ENCODE results near the gene SOX30. TPM values are rescaled to one million over a fixed set of nuclear protein-coding genes. Genes with fewer than 3 reads are reported as not detected.

The SOX30 gene
- total RNA-seq, 4 donors from 2014 or later, result 0.16 to 0.19 TPM; not detected in 2

GRCh38 chr5:157584628-157585027 lies 67.6 kb downstream of the SOX30 start:
- Histone ChIP-seq H3K27ac (no peak overlapping the region), H3K4me3 (no peak overlapping the region), H3K27me3 (no peaks in the 10 kb centered on the region), H3K4me1 (no peaks in the 10 kb centered on the region), H3K9me3 (no peaks in the 10 kb centered on the region), H3K36me3 (no peaks in the 10 kb centered on the region)
- no peak for ATAC-seq
- TF ChIP-seq POLR2A (IDR thresholded peaks at IDR 0.05), result no peak
- TF ChIP-seq POLR2AphosphoS5 (IDR thresholded peaks at IDR 0.05), result no peak
- TF ChIP-seq CTCF (IDR thresholded peaks at IDR 0.05), result no peak
- TF ChIP-seq EP300 (IDR thresholded peaks at IDR 0.05), result no peak
- 88 to 91% methylated on average over 1 of the region's 1 CpG for WGBS, 2 donors (ENCODE audit: low coverage in 1 of 2)

- H3K27me3 ChIP-seq, result no peaks in the 10 kb centered on the region
- H3K9me3 ChIP-seq, result no peaks in the 10 kb centered on the region
- H3K27ac ChIP-seq, result no peak overlapping the region
- TF ChIP-seq EP300 (IDR thresholded peaks at IDR 0.05) (no peak), CTCF (IDR thresholded peaks at IDR 0.05) (no peak), POLR2AphosphoS5 (IDR thresholded peaks at IDR 0.05) (no peak), POLR2A (IDR thresholded peaks at IDR 0.05) (no peak)
- WGBS, 2 donors (ENCODE audit: low coverage in 1 of 2), result 73 to 77% methylated on average over 10 of the region's 10 CpGs
- no peak overlapping the region for H3K4me3 ChIP-seq
- no peaks in the 10 kb centered on the region for H3K36me3 ChIP-seq
- no peaks in the 10 kb centered on the region for H3K4me1 ChIP-seq
- ATAC-seq, result no peak
Measured at GRCh38 chr5:157582731-157583620, 69.3 kb downstream of the SOX30 start.

- Histone ChIP-seq H3K27ac (no peak overlapping the region), H3K4me1 (no peaks in the 10 kb centered on the region), H3K9me3 (no peaks in the 10 kb centered on the region), H3K27me3 (no peaks in the 10 kb centered on the region), H3K4me3 (no peak overlapping the region), H3K36me3 (no peaks in the 10 kb centered on the region)
- WGBS, 2 donors (ENCODE audit: low coverage in 1 of 2), result 80 to 100% methylated on average over 1 to 5 of the region's 5 CpGs
- no peak for ATAC-seq
- TF ChIP-seq POLR2AphosphoS5 (IDR thresholded peaks at IDR 0.05), result no peak
- no peak for TF ChIP-seq CTCF (IDR thresholded peaks at IDR 0.05)
- no peak for TF ChIP-seq POLR2A (IDR thresholded peaks at IDR 0.05)
- no peak for TF ChIP-seq EP300 (IDR thresholded peaks at IDR 0.05)
Measured at GRCh38 chr5:157581901-157582300, 70.3 kb downstream of the SOX30 start.

GRCh38 chr5:157578079-157578780 lies 74.0 kb downstream of the SOX30 start:
- Histone ChIP-seq H3K4me1 (peaks cover 0 to 28% (median 4%) of the 10 kb centered on the region in 3 donors), H3K36me3 (no peaks in the 10 kb centered on the region), H3K4me3 (no peak overlapping the region), H3K27me3 (no peaks in the 10 kb centered on the region), H3K9me3 (no peaks in the 10 kb centered on the region), H3K27ac (no peak overlapping the region)
- no peak for ATAC-seq
- WGBS, 2 donors (ENCODE audit: low coverage in 1 of 2), result 73 to 77% methylated on average over 6 of the region's 6 CpGs
- TF ChIP-seq POLR2A (IDR thresholded peaks at IDR 0.05) (no peak), CTCF (IDR thresholded peaks at IDR 0.05) (no peak), POLR2AphosphoS5 (IDR thresholded peaks at IDR 0.05) (no peak), EP300 (IDR thresholded peaks at IDR 0.05) (no peak)

Data from gastroesophageal sphincter (tissue), 4 donors.